RWPE1 (cell line): Measurements from ENCODE around the gene ADCY7.

ENCODE experiments used
- CTCF ChIA-PET: fragments of 350-600 bp; sonication (Branson Sonifier 250); formaldehyde crosslinking; extraction: SDS; loops from one replicate; lab custom pipeline; 2021; lab: Yijun Ruan, JAX
- POLR2A ChIA-PET: fragments of 400-600 bp; formaldehyde crosslinking; extraction: SDS; loops from one replicate; lab custom pipeline; 2020; ENCODE audit warnings: antibody characterized with exemption; ENCODE audit not compliant: low non-redundant PET; lab: Yijun Ruan, JAX
- DNase-seq: peaks from one replicate; pipeline ENCODE4 v3.0.0; 2012; ENCODE audit warnings: low spot score
- H3K27ac ChIP-seq: fragments of 450-650 bp; 2 replicates; pipeline ENCODE4 v1.5.1; 2017
- CTCF ChIP-seq: fragments of 450-650 bp; conservative IDR thresholded peaks from 2 replicates; pipeline ENCODE4 v1.5.1; 2017; ENCODE audit warnings: low read depth, mild to moderate bottlenecking

The ADCY7 gene

GRCh38 chr16:50313596-50314478 lies 47.5 kb downstream of the ADCY7 start:
- no peak for DNase-seq
- H3K27ac ChIP-seq = peak overlapping the region; percentile 11; the same call in 1 of the 2 replicates
- CTCF ChIA-PET = interaction anchor here (0.6 kb wide), 4 partner anchors 13 to 516 kb away, joined by 3 to 5 read pairs (median 4); no protein-coding TSS in a partner anchor
- no peak for TF ChIP-seq CTCF
- POLR2A ChIA-PET = no interaction called here

DNA sequence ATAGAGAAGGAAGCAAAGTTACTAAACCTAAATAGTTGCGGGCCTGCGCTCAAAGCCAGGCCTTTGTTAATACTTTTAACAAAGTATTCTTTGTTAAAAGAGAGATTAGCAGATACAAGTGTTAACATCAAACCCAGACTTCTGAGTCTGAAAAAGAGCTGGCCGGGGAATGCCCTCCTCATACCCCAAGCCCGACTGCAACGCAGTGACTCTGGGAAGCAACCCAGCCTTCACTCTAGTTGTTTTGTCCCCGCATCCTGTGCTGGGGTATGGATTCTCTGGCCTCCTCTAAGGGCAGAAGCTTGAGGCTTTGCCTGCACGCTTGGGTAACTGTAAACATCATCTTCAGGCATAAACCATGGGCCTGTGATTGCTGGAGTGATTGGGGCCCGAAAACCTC lies 48.3 kb downstream of the ADCY7 start:
- H3K27ac ChIP-seq = peak overlapping the region; percentile 39
- no peak for TF ChIP-seq CTCF
- CTCF ChIA-PET = no interaction called here
- no peak for DNase-seq
- POLR2A ChIA-PET = no interaction called here

GRCh38 chr16:50315346-50315997 lies 49.1 kb downstream of the ADCY7 start:
- ChIA-PET CTCF (no interaction called here), POLR2A (no interaction called here)
- TF ChIP-seq CTCF = no peak
- peak overlapping the region; percentile 39 for H3K27ac ChIP-seq
- no peak for DNase-seq

GRCh38 chr16:50316102-50316847 lies 49.9 kb downstream of the ADCY7 start:
- no peak for TF ChIP-seq CTCF
- CTCF ChIA-PET = no interaction called here
- no peak overlapping the region for H3K27ac ChIP-seq
- DNase-seq = no peak
- POLR2A ChIA-PET = no interaction called here

DNA sequence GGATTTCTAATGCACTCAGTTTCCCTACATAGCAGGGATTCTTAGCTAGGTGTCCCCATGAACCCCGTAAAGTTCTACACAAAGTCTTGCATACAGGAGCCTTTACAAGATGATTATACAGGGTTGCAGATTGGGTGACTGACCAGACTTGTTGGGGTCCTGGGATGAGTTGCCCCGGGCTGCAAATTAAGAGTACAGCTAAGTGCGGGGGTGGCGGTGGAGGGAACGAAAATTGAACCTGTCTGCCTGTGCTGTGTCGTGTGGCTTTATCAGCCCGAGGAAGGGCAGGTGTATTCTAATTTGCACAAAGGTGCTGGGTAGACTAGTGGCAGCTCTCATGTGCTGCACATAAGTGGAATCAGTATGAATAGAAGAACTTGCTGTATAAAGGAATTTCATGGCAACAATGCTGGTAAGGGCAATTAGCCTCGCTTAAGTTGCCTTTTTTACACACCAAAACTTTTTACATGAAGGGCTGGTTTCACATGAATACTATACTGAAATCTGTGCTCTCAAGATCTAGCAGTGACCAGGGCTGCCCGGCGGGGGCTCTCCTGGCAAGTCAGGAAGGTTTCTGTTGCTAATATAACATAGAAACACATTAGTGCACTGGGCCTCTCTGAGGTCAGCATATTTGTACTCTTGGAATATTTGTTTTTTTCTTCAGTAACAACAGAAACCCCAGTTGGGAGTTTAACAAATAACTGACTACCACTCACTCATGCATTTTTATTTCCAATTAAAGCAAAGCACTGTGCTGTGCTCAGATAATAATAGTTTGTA lies 50.7 kb downstream of the ADCY7 start:
- H3K27ac ChIP-seq = no peak overlapping the region
- ChIA-PET POLR2A (no interaction called here), CTCF (no interaction called here)
- no peak for TF ChIP-seq CTCF
- no peak for DNase-seq
